ENCODE measurements around the gene ABHD6. TPM values are rescaled to one million over a fixed set of nuclear protein-coding genes. Genes with fewer than 3 reads are reported as not detected.

The ABHD6 gene
- total RNA-seq, 1 experiment from 2014 or later = 17.2 TPM

DNA sequence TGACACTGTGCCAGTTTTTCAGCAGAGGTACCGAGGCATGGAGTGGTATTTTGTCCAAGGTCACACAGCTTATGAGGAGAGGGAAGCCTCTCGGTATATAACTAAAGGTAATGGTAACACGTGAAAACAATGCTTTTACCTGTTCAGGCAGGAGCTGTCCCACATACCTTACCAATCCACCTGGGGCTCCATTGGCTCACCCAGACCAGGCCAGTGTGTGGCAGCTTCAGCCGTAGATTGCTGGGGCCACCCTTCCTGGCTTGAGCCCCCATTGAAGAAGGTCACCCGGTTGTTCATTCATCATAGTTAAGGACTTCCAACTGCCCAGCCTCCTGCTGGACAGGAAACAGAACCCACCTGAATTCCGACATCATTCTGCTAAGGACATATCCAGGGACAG is 59.3 kb downstream of the ABHD6 start:
- in situ Hi-C loops (cut with HindIII; ENCODE audit: low sequenced_read_pairs) = no loop called here
- no peak for DNase-seq (ENCODE audit: low spot score)

DNA sequence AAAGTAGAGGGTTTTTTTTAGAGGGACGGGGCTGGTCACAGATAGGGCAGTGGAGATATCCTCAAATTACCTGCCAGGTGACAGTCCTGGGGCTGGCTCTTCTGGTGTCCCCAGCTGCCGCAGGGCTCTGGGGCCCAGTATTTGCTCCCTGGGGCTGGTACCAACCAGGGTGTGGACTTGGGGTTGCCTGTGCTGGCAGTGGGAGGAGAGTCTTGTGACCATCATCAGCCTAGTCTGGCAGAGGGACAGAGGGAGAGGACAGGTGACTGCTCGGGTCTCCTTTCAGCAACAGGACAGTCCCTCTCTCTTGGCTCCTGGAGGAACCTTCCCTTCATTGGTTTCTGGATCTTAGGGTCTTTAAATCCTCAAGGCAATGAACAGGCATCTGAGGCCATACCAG is 60.6 kb downstream of the ABHD6 start:
- no peak for DNase-seq (ENCODE audit: low spot score)
- in situ Hi-C loops (cut with HindIII; ENCODE audit: low sequenced_read_pairs) = no loop called here

DNA sequence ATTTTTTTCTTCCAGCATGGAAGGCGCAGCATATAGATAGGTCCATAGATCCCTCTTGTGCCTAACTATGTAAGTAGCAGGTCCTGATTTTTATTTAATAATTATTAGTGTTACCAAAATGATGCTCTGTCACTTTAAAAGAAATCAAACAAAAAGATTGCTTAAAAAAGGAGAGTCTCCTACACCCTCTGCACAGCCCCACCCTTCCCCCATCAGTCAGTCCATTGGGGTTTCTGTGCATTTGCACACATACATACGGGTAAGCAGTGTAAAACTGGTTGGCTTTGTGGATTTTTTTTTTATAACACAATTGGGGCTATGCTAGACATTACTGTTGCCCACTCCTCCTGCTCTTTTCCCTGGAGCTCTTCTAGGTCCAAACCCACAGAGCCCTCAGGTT is 61.5 kb downstream of the ABHD6 start:
- in situ Hi-C loops (cut with HindIII; ENCODE audit: low sequenced_read_pairs) = no loop called here
- DNase-seq (ENCODE audit: low spot score) = no peak

GRCh38 chr3:58299839-58300516 is 62.4 kb downstream of the ABHD6 start:
- in situ Hi-C loops (cut with HindIII; ENCODE audit: low sequenced_read_pairs) = loop anchor here (10.0 kb wide), 1 partner anchor 105 kb away; no protein-coding TSS in a partner anchor

DNA sequence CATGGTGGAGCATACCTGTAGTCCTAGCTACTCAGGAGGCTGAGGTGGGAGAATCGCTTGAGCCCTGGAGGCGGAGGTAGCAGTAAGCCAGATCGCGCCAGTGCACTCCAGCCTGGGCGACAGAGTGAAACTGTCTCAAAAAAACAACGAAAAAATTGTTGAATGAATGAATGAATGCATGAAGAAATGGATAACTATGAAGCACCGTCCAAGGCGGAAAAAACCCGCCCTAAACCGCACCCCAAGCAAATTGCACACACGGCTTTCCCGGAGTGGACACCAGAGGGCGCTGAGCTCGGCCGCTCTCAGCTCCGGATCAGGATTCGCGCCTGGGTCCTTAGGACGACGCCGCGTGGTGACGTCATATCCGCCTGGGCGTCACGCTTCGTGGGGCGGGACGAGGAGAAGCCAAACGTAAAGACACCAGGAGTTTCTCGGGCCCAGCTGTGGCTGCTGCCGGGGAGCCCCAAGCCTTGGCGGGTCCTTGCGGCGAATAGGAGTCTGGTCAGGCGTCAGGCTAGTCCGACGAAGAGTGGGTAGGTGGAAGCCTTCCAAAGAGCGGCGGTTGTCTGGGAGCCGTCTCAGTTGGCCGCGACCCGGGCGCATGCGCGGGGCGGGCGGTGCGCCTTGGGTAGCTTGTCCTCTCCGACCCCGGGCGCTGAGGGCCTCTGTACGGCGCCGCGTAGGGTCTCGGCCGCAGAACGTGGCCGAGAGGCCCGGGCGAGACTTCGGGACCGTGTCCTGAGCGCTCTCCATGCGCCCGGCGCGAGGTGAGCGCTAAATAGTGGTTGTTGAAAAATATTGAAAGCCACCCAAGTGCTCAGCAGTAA is 68.5 kb downstream of the ABHD6 start, which contains the start of the genes HTD2 and RPP14:
TSS of gene HTD2 (plus strand) at position 639 of the 830 bp plus-strand sequence. CDS start 11,094 bp downstream, outside the sequence.
TSS of gene RPP14 (plus strand) at position 364 of the 830 bp plus-strand sequence. CDS start 4,085 bp downstream, outside the sequence.
- peak; percentile 96 for DNase-seq (ENCODE audit: low spot score)
- in situ Hi-C loops (cut with HindIII; ENCODE audit: low sequenced_read_pairs) = loop anchor here (10.0 kb wide), 1 partner anchor 111 kb away; no protein-coding TSS in a partner anchor

More at GRCh38 chr3:58299839-58300516, 62.4 kb downstream of the ABHD6 start:
- DNase-seq (ENCODE audit: low spot score) = peak; percentile 79

DNA sequence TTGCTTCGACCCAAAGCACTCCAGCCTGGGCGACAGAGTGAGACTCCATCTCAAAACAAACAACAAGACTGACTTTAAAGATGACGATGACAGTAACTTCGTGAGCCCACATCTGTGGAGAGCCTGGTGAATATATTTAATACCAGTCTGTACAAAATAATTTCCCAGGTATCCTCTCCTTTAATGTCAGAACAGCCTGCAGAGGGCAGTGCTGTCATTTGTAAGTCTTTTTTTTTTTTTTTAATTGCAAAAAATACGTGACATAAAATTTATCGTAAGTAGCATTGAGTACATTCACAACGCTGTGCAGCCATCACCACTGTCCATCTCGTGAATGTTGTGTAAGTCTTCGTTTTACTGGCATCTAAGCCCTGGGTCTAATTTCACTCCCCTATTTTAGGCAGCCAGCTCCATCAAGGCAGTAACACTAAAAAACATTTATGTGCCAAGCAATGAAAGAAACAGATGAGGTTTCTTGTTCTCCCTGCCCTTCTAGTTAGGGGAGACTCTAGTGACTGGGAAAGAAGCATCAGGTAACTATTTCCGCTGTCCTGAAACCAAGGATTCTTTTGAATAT is 70.1 kb downstream of the ABHD6 start:
- in situ Hi-C loops (cut with HindIII; ENCODE audit: low sequenced_read_pairs) = loop anchor here (10.0 kb wide), 1 partner anchor 113 kb away; no protein-coding TSS in a partner anchor
- DNase-seq (ENCODE audit: low spot score) = peak; percentile 41

DNA sequence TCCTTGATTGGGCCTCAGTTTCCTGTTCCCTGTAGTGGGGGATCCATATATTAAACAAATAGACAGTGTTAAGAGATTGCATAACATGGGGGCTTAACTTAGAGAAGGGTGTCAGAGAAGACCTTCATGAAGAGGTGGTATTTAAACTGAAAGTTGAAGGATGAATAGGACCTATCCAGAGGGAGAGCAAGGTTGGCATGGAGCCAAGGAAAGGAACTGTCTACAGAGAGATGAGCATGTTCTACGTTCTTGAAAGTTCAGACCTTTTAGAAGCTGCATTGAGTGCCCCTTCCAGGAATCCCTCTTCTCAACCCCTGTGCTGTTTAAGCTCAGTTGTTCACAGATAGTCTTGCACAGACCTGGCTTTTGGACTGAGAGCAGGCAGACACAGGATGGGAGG is 71.1 kb downstream of the ABHD6 start:
- in situ Hi-C loops (cut with HindIII; ENCODE audit: low sequenced_read_pairs) = loop anchor here (10.0 kb wide), 1 partner anchor 114 kb away; no protein-coding TSS in a partner anchor
- peak; percentile 25 for DNase-seq (ENCODE audit: low spot score)

GRCh38 chr3:58317811-58318210 is 80.2 kb downstream of the ABHD6 start:
- in situ Hi-C loops (cut with HindIII; ENCODE audit: low sequenced_read_pairs) = no loop called here
- no peak for DNase-seq (ENCODE audit: low spot score)

DNA sequence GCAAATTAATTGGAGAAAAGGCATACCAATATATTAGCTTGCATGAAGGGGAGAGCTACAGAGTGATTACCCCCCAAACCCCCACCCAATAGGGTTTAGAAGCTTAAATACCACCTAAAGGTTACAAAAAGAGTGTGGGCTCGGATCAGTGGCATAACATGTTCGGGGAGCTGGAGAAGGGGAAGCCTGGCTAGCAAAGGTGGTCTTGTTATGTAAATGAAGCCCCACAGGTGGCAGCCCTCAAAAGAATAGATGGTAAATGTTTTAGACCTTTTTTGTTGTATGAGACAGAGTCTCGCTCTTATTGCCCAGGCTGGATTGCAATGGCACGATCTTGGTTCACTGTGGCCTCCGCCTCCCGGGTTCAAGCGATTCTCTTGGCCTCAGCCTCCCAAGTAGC is 84.2 kb downstream of the ABHD6 start:
- in situ Hi-C loops (cut with HindIII; ENCODE audit: low sequenced_read_pairs) = no loop called here
- DNase-seq (ENCODE audit: low spot score) = no peak

DNA sequence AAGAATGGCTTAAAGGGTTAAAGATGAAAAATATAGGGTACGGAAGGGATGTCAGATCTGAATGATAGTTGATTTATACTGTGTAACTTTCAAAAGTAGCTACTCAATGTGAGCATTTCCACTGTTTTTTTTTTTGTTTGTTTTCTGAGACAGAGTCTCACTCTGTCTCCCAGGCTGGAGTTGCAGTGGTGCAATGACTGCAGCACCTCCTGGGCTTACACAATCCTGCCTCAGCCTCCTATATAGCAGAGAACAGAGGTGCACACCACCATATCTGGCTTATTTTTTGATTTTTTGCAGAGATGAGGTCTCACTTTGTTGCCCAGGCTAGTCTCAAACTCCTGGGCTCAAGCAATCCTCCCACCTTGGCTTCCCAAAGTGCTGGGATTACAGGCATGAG is 85.2 kb downstream of the ABHD6 start:
- no peak for DNase-seq (ENCODE audit: low spot score)
- in situ Hi-C loops (cut with HindIII; ENCODE audit: low sequenced_read_pairs) = no loop called here

DNA sequence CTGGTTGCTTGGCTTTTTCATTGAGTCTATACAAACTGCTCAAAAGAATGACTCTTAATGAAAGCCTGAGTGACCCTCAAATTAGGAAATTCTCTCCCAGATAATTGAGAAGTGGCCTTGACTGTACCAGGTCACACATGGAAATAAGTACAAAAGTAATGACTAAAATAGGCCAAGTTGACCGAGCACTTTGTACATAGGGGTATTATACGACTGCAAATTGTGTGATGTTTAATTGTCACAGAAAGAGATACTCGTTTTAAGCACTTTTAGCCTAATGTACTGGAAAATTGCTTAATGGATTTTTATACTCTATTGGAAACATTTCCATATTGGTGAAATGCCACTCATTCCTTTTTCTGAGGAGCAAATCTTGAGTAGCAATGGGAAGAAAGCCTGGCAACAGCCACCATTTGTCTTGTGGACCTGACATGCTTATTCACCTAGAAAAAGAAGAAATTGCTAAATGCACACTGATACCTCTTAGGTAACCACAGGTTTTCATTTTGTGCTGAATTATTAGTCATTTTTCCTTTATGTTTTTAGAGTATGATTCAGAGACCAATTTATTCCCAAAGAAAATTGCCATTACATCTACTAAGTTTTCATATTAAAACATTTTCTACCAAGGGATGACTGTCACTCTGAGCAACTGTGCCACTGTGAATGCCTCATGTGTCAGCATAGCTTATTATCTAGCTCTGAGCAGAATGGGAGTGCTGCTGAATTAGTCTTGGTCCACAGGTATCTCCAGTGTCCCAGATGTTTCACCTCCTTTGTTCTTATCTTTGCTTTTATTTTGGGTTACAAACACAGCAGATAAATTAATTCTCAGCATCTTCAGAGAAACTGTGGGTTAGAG is 86.2 kb downstream of the ABHD6 start:
- in situ Hi-C loops (cut with HindIII; ENCODE audit: low sequenced_read_pairs) = no loop called here
- no peak for DNase-seq (ENCODE audit: low spot score)

DNA sequence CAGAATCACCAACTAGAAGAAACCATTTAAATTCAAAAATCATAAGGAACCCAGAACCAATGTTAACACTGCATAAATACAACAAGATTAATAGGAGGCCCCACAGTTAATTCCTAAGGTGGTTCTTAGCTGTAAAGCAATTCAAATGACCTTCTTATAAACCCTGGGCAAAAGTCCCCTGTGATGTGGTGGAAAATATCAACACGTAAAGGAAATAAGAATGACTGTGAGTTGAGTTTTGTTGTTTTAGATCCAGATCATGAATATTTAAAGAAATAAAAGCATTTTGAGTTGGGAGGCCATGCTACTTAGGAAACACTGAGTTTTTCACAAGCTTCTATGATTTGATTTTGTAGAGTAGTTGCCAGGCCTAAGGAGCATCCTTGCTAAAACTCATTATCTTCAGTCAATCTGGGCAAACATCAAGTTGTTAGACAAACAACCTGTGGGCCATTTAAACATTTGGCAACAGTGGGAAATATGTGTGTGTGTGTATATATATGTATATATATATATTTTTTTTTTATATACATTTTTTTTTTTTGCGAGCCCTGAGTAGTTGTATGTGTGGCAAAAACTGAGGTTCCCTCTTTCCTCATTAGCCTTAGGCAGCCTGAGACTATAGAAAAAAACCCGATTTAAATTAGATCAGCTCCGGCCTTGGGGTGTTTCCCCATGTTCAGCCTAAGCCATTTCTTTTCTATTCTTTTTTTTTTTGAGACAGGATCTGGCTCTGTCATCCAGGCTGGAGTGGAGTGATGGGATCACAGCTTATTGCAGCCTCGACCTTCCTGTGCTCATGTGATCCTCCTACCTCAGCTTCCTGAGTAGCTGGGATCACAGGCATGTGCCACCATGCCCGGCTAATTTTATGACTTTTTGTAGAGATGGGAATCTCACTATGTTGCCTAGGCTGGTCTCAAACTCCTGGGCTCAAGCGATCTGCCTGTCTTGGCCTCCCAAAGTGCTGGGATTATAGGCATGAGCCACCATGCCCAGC is 87.1 kb downstream of the ABHD6 start:
- no peak for DNase-seq (ENCODE audit: low spot score)
- in situ Hi-C loops (cut with HindIII; ENCODE audit: low sequenced_read_pairs) = no loop called here

DNA sequence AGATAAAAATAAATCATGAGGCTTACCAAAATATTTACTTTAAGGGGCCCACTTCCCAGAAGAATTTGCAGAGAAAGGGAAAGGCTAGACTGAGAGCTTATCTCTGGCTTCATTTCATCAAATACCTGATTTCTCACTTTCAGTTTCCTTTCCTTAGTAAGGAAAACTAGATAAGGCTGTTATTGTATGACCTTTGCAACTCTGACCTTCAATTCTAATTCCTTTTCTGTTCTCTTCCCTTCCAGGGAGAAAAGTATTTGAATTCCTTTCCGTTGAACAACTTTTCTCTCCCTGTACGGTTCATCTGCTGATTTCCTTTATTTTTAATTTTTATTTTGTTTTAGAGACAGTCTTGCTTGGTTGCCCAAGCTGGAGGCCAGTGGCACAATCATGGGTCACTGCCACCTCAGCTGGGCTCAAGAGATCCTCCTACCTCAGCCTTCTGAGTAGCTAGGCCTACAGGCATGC is 88.0 kb downstream of the ABHD6 start:
- in situ Hi-C loops (cut with HindIII; ENCODE audit: low sequenced_read_pairs) = no loop called here

GRCh38 chr3:58326267-58326900 is 88.8 kb downstream of the ABHD6 start:
- no peak for DNase-seq (ENCODE audit: low spot score)
- in situ Hi-C loops (cut with HindIII; ENCODE audit: low sequenced_read_pairs) = no loop called here

More for the DNA sequence above, 88.0 kb downstream of the ABHD6 start:
- DNase-seq (ENCODE audit: low spot score) = no peak

- no peak for DNase-seq (ENCODE audit: low spot score)
- in situ Hi-C loops (cut with HindIII; ENCODE audit: low sequenced_read_pairs) = no loop called here
These were observed 91.7 kb downstream of the ABHD6 start for GRCh38 chr3:58329150-58329921.

- in situ Hi-C loops (cut with HindIII; ENCODE audit: low sequenced_read_pairs) = no loop called here
These were observed 92.4 kb downstream of the ABHD6 start for GRCh38 chr3:58329922-58330413.

More at GRCh38 chr3:58329922-58330413, 92.4 kb downstream of the ABHD6 start:
- DNase-seq (ENCODE audit: low spot score) = no peak

Data from G401 (cell line).